Sigmoid colon (tissue), 4 donors: Measurements from ENCODE around the gene ARCN1.

ENCODE experiments used
- EP300 ChIP-seq, 4 donors: sonication (generic); formaldehyde crosslinking; IDR thresholded peaks; one replicate each; pipeline ENCODE4 v1.6.1; 2017; ENCODE audit warnings: antibody characterized with exemption in 4 of 4
- POLR2A ChIP-seq, 2 donors: fragments of 450-650 bp; IDR thresholded peaks; one replicate each; pipeline ENCODE4 v1.6.1; 2016; ENCODE audit warnings: antibody characterized with exemption in 2 of 2, mild to moderate bottlenecking in 2 of 2, moderate library complexity in 2 of 2
- POLR2AphosphoS5 ChIP-seq, 4 donors: sonication (generic); formaldehyde crosslinking; IDR thresholded peaks; one replicate each; pipeline ENCODE4 v1.6.1; 2017; ENCODE audit warnings: antibody characterized with exemption in 4 of 4
- TF ChIP-seq, protein P1 (sequence below), 4 experiments: fragments of 450-650 bp in 3 of 4; fragments of 200-600 bp in 1 of 4; IDR thresholded peaks; one replicate each; pipeline ENCODE4 v1.5.1; 2016 to 2019; ENCODE audit warnings: antibody characterized with exemption in 4 of 4, mild to moderate bottlenecking in 3 of 4, moderate library complexity in 2 of 4

DNA sequence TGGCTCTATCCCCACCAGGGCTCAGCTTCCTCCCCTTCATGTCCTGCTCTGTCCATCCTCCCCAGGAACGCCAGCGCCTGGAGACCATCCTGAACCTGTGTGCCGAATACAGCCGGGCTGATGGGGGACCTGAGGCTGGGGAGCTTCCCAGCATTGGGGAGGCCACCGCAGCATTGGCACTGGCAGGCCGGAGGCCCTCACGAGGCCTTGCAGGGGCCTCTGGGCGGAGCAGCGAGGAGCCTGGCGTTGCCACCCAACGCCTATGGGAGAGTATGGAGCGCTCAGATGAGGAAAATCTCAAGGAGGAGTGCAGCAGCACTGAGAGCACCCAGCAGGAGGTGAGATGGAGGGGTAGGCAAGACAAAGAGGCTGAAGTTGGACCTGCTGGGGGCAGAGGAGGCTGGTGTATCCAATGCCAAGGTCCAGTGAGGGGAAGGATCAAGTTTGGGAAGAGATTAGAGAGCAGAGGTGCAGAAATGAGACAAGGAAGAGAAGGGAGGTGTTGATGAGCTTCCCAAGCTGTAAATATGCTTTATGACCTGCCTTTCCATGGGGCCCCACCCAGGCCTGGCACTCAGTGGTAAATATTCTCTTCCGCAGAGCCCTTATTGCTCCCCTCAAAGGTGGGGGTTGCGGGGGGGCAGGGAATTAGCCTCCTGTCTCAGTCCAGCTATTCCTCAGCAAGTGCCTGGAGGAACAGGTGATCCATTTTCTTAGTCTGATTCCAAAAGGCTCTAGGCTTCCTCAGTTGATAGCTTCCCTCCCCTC, 59.1 kb downstream of the ARCN1 start:
- TF ChIP-seq, protein P1, sequence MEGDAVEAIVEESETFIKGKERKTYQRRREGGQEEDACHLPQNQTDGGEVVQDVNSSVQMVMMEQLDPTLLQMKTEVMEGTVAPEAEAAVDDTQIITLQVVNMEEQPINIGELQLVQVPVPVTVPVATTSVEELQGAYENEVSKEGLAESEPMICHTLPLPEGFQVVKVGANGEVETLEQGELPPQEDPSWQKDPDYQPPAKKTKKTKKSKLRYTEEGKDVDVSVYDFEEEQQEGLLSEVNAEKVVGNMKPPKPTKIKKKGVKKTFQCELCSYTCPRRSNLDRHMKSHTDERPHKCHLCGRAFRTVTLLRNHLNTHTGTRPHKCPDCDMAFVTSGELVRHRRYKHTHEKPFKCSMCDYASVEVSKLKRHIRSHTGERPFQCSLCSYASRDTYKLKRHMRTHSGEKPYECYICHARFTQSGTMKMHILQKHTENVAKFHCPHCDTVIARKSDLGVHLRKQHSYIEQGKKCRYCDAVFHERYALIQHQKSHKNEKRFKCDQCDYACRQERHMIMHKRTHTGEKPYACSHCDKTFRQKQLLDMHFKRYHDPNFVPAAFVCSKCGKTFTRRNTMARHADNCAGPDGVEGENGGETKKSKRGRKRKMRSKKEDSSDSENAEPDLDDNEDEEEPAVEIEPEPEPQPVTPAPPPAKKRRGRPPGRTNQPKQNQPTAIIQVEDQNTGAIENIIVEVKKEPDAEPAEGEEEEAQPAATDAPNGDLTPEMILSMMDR (IDR thresholded peaks at IDR 0.05): no peak
- TF ChIP-seq EP300 (IDR thresholded peaks at IDR 0.05) (no peak), POLR2AphosphoS5 (IDR thresholded peaks at IDR 0.05) (no peak), POLR2A (IDR thresholded peaks at IDR 0.05) (no peak)
